SK-N-SH treated with all-trans-retinoic acid at 6 μM for 48 hours (cell line): ENCODE measurements around the gene HSD3B2.

Experiments
- ATAC-seq: fragments of 200-7000 bp; cut with Tn5 transposase; 3 replicates; pipeline ENCODE4 v1.9.1; 2020; ENCODE audit warnings: mild to moderate bottlenecking, moderate library complexity
- ARNTL ChIP-seq: fragments of 450-650 bp; formaldehyde crosslinking; IDR thresholded peaks from 2 replicates; pipeline ENCODE4 v1.5.0; 2020; ENCODE audit warnings: low read depth, mild to moderate bottlenecking, moderate library complexity, borderline replicate concordance
- BACH2 ChIP-seq: fragments of 250-450 bp; sonication (Bioruptor Pico); IDR thresholded peaks from 2 replicates; pipeline ENCODE4 v1.9.0; 2021; ENCODE audit warnings: mild to moderate bottlenecking, borderline replicate concordance
- CREB5 ChIP-seq: fragments of 250-450 bp; sonication (Bioruptor Pico); IDR thresholded peaks from 2 replicates; pipeline ENCODE4 v1.5.1; 2020; ENCODE audit warnings: low read depth, mild to moderate bottlenecking, moderate library complexity
- CSDC2 ChIP-seq: fragments of 250-450 bp; sonication (Bioruptor Pico); IDR thresholded peaks from 2 replicates; pipeline ENCODE4 v1.5.0; 2020; ENCODE audit warnings: mild to moderate bottlenecking, moderate library complexity
- CSRNP3 ChIP-seq: fragments of 250-450 bp; sonication (Bioruptor Pico); IDR thresholded peaks from 2 replicates; pipeline ENCODE4 v1.5.1; 2021; ENCODE audit warnings: mild to moderate bottlenecking, moderate library complexity
- ESRRG ChIP-seq: fragments of 250-450 bp; sonication (Bioruptor Pico); IDR thresholded peaks from 2 replicates; pipeline ENCODE4 v1.6.1; 2021; ENCODE audit warnings: mild to moderate bottlenecking
- GLIS3 ChIP-seq: fragments of 250-450 bp; sonication (Bioruptor Pico); IDR thresholded peaks from 2 replicates; pipeline ENCODE4 v1.5.0; 2020; ENCODE audit warnings: mild to moderate bottlenecking, moderate library complexity
- ISL1 ChIP-seq: fragments of 250-450 bp; sonication (Bioruptor Pico); IDR thresholded peaks from 2 replicates; pipeline ENCODE4 v2.1.2; 2022; ENCODE audit warnings: mild to moderate bottlenecking, moderate library complexity
- OSR1 ChIP-seq: fragments of 250-450 bp; sonication (Bioruptor Pico); IDR thresholded peaks from 2 replicates; pipeline ENCODE4 v1.8.0; 2022; ENCODE audit warnings: moderate library complexity, mild to moderate bottlenecking, inconsistent platforms
- PATZ1 ChIP-seq: fragments of 250-450 bp; sonication (Bioruptor Pico); IDR thresholded peaks from 2 replicates; pipeline ENCODE4 v1.8.0; 2020; ENCODE audit warnings: mild to moderate bottlenecking, moderate library complexity, borderline replicate concordance
- PPARA ChIP-seq: fragments of 250-450 bp; sonication (Bioruptor Pico); IDR thresholded peaks from 2 replicates; pipeline ENCODE4 v1.5.0; 2020; ENCODE audit warnings: mild to moderate bottlenecking, borderline replicate concordance
- RARB ChIP-seq: fragments of 250-450 bp; sonication (Bioruptor Pico); IDR thresholded peaks from 2 replicates; pipeline ENCODE4 v1.8.0; 2021; ENCODE audit warnings: mild to moderate bottlenecking, moderate library complexity
- SNAI2 ChIP-seq: fragments of 250-450 bp; sonication (Bioruptor Pico); IDR thresholded peaks from 2 replicates; pipeline ENCODE4 v1.5.0; 2020; ENCODE audit warnings: mild to moderate bottlenecking, moderate library complexity
- TCF4 ChIP-seq: fragments of 250-450 bp; sonication (Bioruptor Pico); IDR thresholded peaks from 2 replicates; pipeline ENCODE4 v1.8.0; 2021; ENCODE audit warnings: mild to moderate bottlenecking, moderate library complexity, borderline replicate concordance
- TOX ChIP-seq: fragments of 250-450 bp; sonication (Bioruptor Pico); IDR thresholded peaks from 2 replicates; pipeline ENCODE4 v1.8.0; 2021; ENCODE audit warnings: mild to moderate bottlenecking, moderate library complexity, borderline replicate concordance
- TSHZ2 ChIP-seq: fragments of 250-450 bp; sonication (Bioruptor Pico); IDR thresholded peaks from 2 replicates; pipeline ENCODE4 v1.5.0; 2020; ENCODE audit warnings: mild to moderate bottlenecking, moderate library complexity
- ZC3H10 ChIP-seq: fragments of 250-450 bp; sonication (Bioruptor Pico); IDR thresholded peaks from 2 replicates; pipeline ENCODE4 v1.5.1; 2021; ENCODE audit warnings: mild to moderate bottlenecking, moderate library complexity
- ZFP3 ChIP-seq: fragments of 250-450 bp; sonication (Bioruptor Pico); IDR thresholded peaks from 2 replicates; pipeline ENCODE4 v1.5.0; 2020; ENCODE audit warnings: mild to moderate bottlenecking, moderate library complexity
- ZFP30 ChIP-seq: fragments of 450-650 bp; formaldehyde crosslinking; IDR thresholded peaks from 2 replicates; pipeline ENCODE4 v1.5.0; 2022; ENCODE audit warnings: mild to moderate bottlenecking, moderate library complexity
- ZNF565 ChIP-seq: fragments of 450-650 bp; formaldehyde crosslinking; conservative IDR thresholded peaks from 2 replicates; pipeline ENCODE4 v1.5.0; 2020; ENCODE audit warnings: low read depth, mild to moderate bottlenecking, moderate library complexity
- ZNF70 ChIP-seq: fragments of 450-650 bp; formaldehyde crosslinking; IDR thresholded peaks from 2 replicates; pipeline ENCODE4 v1.5.0; 2020; ENCODE audit warnings: mild to moderate bottlenecking, moderate library complexity
- ZNF8 ChIP-seq: fragments of 450-650 bp; formaldehyde crosslinking; IDR thresholded peaks from 2 replicates; pipeline ENCODE4 v1.5.0; 2020; ENCODE audit warnings: mild to moderate bottlenecking, moderate library complexity

The HSD3B2 gene

GRCh38 chr1:119471566-119471965, 56.6 kb downstream of the HSD3B2 start (continued):
- TF ChIP-seq CSRNP3: no peak
- TF ChIP-seq CREB5 (CRISPR knock-in tag): no peak
- no peak for TF ChIP-seq ZFP30
- no peak for TF ChIP-seq ISL1 (CRISPR knock-in tag)
- TF ChIP-seq ZNF70 (CRISPR knock-in tag): no peak
- TF ChIP-seq ZFP3 (CRISPR knock-in tag): no peak
- TF ChIP-seq OSR1 (CRISPR knock-in tag): no peak
- no peak for TF ChIP-seq SNAI2
- TF ChIP-seq TOX (CRISPR knock-in tag): no peak
- no peak for TF ChIP-seq ZNF8 (CRISPR knock-in tag)
- TF ChIP-seq ZNF565: no peak
- no peak for TF ChIP-seq BACH2 (CRISPR knock-in tag)
- TF ChIP-seq ARNTL (CRISPR knock-in tag): no peak

GRCh38 chr1:119472080-119472818, 57.3 kb downstream of the HSD3B2 start:
- no peak for TF ChIP-seq TCF4
- TF ChIP-seq SNAI2: no peak
- TF ChIP-seq CSDC2 (CRISPR knock-in tag): no peak
- no peak for TF ChIP-seq ISL1 (CRISPR knock-in tag)
- no peak for TF ChIP-seq ZFP30
- no peak for TF ChIP-seq GLIS3 (CRISPR knock-in tag)
- no peak for TF ChIP-seq ZNF70 (CRISPR knock-in tag)
- TF ChIP-seq TSHZ2 (CRISPR knock-in tag): no peak
- no peak for TF ChIP-seq ARNTL (CRISPR knock-in tag)
- no peak for TF ChIP-seq CREB5 (CRISPR knock-in tag)
- no peak for TF ChIP-seq RARB (CRISPR knock-in tag)
- TF ChIP-seq ZC3H10 (CRISPR knock-in tag): no peak
- no peak for TF ChIP-seq ZFP3 (CRISPR knock-in tag)
- no peak for TF ChIP-seq PPARA (CRISPR knock-in tag)
- no peak for TF ChIP-seq ZNF565
- TF ChIP-seq ESRRG (CRISPR knock-in tag): no peak
- no peak for TF ChIP-seq PATZ1 (CRISPR knock-in tag)
- ATAC-seq: no peak
